Muscle layer of duodenum (tissue), 2 donors: Measurements from ENCODE around the gene GJB6.

Source experiments
- H3K27ac ChIP-seq: one replicate; pipeline ENCODE4 v1.7.0; 2013; ENCODE audit warnings: mild to moderate bottlenecking, low read length
- H3K27me3 ChIP-seq: one replicate; pipeline ENCODE4 v1.7.0; 2013; ENCODE audit warnings: low read depth, mild to moderate bottlenecking, control low read depth, low read length
- H3K36me3 ChIP-seq, 2 donors: one replicate each; pipeline ENCODE4 v1.7.0; 2013; ENCODE audit warnings: low read length in 2 of 2, control low read depth in 1 of 2, mild to moderate bottlenecking in 1 of 2; ENCODE audit not compliant: insufficient read depth in 2 of 2, control insufficient read depth in 1 of 2
- H3K4me1 ChIP-seq, 2 donors: one replicate each; pipeline ENCODE4 v1.7.0; 2013; ENCODE audit warnings: low read length in 2 of 2, mild to moderate bottlenecking in 2 of 2, control low read depth in 1 of 2, moderate library complexity in 1 of 2; ENCODE audit not compliant: insufficient read depth in 2 of 2, control insufficient read depth in 1 of 2
- H3K4me3 ChIP-seq, 2 donors: one replicate each; pipeline ENCODE4 v1.7.0; 2013; ENCODE audit warnings: low read length in 2 of 2, low read depth in 1 of 2, mild to moderate bottlenecking in 1 of 2
- H3K9me3 ChIP-seq, 2 donors: one replicate each; pipeline ENCODE4 v1.7.0; 2013; ENCODE audit warnings: low read length in 2 of 2, control low read depth in 1 of 2, mild to moderate bottlenecking in 1 of 2; ENCODE audit not compliant: control insufficient read depth in 1 of 2
- donor health status: healthy.

The GJB6 gene

DNA sequence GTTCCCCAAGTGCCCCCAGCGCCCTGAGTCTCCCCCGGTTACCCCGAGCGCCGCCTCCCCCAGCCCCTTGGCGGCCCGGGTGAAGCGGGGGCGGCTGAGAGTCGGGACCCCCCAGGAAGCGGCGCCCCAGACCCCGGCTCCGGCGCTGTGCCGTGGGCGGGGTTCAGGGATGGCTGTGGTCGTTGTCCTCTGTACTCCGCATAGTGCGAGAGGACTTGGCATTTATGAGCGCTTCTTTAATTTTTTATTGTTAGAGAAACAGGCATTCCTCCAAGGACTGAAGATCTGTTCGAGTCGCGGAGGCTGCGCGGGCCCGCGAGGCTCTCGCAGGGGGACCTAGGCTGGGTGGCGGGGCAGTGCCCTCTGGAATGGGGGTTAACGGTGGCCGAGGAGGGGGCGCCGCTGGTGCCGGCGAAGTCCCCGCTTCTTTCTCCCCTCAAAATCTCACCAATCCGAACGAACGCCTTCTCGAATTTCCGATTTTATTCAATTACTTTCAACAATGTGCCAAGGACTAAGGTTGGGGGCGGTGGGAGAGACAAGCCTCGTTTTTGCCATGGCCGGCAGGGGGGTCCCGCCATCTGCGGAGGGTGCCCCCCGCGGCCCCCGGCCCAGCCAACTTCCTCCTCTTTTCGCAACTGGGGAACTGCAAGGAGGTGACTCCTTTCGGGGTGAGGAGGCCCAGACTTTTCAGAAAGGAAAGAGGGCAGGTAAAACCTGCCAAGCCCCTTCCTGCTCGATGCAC lies 38.8 kb downstream of the GJB6 start:
- Histone ChIP-seq H3K36me3 (no peaks in the 10 kb centered on the region), H3K27me3 (peaks cover 36% of the 10 kb centered on the region), H3K4me3 (peak overlapping the region; percentile 14 to 69), H3K9me3 (no peaks in the 10 kb centered on the region), H3K4me1 (peaks cover 3 to 27% of the 10 kb centered on the region in 2 donors), H3K27ac (no peak overlapping the region)

DNA sequence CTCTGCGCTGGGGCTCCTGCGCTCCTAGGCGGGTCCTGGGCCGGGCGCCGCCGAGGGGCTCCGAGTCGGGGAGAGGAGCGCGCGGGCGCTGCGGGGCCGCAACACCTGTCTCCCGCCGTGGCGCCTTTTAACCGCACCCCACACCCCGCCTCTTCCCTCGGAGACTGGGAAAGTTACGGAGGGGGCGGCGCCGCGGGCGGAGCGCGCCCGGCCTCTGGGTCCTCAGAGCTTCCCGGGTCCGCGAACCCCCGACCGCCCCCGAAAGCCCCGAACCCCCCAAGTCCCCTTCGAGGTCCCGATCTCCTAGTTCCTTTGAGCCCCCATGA lies 39.3 kb downstream of the GJB6 start, which contains the start of gene GJB2:
Gene GJB2 (minus strand): TSS at position 103 of the 326 bp plus-strand sequence. CDS start 3,357 bp downstream, outside the sequence.
- H3K27ac ChIP-seq: no peak within 1 kb of the TSS
- H3K4me3 ChIP-seq: peak within 1 kb of the TSS; percentile 57 to 69
- H3K4me1 ChIP-seq: peaks cover 3 to 27% of the 10 kb centered on the region in 2 donors
- H3K9me3 ChIP-seq: no peaks in the 10 kb centered on the region
- no peaks in the 10 kb centered on the region for H3K36me3 ChIP-seq
- H3K27me3 ChIP-seq: peaks cover 36% of the 10 kb centered on the region

DNA sequence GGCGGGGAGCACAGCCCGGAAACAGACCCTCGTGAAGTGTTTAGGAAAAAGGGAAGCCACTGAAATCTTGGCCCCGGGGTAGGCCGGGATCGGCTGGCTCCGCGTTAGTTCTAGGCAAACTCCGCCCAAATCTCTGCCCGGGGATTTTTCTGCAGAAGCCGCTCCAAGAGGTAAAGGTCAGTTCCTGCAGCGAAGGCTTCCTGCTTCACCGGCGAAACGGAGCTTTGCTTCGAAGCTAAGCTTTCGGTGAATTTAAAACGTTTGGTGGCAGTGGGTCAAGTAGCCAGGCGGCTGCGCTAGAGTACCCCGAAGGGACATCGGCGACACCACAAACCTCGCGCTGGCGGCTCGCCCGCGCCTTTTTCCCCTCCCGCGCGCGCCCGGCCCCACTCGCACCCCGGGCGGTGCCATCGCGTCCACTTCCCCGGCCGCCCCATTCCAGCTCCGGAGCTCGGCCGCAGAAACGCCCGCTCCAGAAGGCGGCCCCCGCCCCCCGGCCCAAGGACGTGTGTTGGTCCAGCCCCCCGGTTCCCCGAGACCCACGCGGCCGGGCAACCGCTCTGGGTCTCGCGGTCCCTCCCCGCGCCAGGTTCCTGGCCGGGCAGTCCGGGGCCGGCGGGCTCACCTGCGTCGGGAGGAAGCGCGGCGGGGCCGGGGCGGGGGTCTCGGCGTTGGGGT lies 39.8 kb downstream of the GJB6 start:
- peaks cover 36% of the 10 kb centered on the region for H3K27me3 ChIP-seq
- H3K27ac ChIP-seq: no peak overlapping the region
- peaks cover 0 to 27% of the 10 kb centered on the region in 2 donors for H3K4me1 ChIP-seq
- H3K36me3 ChIP-seq: no peaks in the 10 kb centered on the region
- H3K9me3 ChIP-seq: no peaks in the 10 kb centered on the region
- peak overlapping the region; percentile 57 to 69 for H3K4me3 ChIP-seq

DNA sequence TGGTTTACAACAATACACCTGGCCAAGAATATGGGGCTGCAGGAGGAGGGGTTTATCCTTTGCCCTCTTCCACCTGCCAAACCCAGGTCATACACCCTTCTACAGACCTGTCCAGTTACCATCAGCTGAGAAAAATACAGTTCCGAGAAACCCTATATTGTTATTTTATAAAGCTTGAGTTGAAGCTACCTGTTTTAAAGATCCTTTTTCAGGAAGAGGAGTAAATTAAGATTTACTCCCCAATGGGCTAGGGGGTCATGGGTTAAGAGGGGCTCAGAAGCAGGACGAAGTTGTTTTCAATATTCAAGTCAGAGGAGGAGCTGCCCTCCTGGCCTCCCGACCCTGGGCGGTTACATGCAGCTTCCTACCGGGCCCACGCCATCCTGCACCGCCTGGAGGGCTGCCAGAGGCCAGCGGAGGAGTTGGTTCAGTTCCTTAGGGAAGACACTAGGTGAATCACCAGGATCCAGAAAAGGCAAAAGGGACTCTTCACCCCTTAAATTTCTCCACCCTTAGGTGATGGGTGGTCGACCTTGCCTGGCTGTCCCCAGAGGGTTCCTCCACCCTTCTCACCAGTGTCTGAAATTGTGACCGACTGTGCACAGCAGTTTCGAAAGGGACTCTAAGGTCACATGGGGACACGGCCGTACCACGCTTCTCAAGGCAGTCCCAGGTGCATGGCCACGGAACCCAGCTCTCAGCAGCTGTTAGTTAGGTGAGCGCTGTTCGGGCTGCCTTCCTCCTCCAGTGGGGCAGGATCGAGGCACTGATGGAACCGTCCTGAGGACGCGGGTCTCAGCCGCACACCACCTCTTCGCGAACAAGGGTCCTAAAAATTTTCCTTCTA lies 40.6 kb downstream of the GJB6 start:
- no peaks in the 10 kb centered on the region for H3K9me3 ChIP-seq
- no peaks in the 10 kb centered on the region for H3K36me3 ChIP-seq
- H3K27me3 ChIP-seq: peaks cover 34% of the 10 kb centered on the region
- no peak overlapping the region for H3K27ac ChIP-seq
- peak overlapping the region; percentile 57 to 69 for H3K4me3 ChIP-seq
- peaks cover 0 to 27% of the 10 kb centered on the region in 2 donors for H3K4me1 ChIP-seq

DNA sequence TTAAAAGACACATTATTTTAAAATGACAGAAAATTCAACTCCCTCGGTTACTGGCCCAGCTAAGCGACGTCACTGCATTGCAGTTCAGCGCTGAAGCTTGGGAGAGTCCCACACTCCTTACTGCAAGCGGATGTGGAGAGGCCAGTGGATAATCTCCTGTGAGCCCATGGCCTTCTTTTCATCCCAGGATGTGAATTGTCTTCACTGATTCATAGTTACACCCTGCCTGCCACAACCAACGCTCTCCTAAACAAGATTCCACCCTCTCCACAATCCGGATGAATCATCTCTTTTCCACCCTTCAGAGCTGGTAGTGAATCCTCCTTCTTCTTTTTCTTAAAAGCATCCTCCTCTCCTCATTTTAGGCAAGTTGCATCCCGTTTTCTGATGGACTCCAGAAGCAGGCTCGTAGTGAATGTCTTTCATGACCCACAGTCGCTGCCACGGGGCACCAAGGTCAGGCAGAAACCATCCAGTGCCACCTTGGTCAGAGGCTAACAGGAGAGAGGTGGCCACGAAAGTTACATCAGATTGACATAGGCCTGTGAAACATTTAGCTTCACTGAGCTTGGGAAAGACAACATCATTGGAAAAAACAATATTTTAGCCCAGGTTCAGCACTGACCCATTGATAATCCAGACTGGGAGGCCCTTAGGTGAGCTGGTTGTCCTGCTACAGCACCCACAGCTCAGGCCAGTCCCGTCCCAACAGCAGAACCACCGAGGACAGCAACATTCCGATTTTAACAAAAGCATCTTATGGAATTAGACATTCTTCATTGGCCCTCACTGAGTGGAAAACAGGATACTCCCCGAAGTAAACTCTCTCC lies 41.4 kb downstream of the GJB6 start:
- Histone ChIP-seq H3K4me1 (peaks cover 0 to 27% of the 10 kb centered on the region in 2 donors), H3K9me3 (no peaks in the 10 kb centered on the region), H3K27me3 (peaks cover 31% of the 10 kb centered on the region), H3K4me3 (no peak overlapping the region), H3K36me3 (no peaks in the 10 kb centered on the region), H3K27ac (no peak overlapping the region)

DNA sequence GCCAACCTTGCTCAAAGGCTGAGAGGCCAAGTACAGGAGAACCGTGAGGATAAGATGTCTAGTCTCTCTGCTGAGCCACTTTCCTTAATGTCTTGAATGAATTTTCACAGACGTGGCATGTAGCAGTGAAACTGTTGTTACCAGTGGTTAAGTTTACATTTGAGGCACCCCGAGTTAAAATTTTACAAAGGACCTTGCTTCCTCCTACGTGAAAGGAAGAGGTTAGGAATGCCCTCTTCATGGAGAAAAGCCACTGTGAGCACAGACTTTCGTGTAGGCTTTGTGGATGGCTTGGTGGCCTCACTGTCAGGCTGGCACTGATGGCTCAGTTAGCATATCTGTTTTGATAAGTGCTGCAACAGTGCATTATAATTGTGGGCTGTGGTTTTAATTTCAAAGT lies 42.0 kb downstream of the GJB6 start:
- peaks cover 27% of the 10 kb centered on the region for H3K27me3 ChIP-seq
- H3K9me3 ChIP-seq: no peaks in the 10 kb centered on the region
- H3K27ac ChIP-seq: no peak overlapping the region
- peaks cover 0 to 27% of the 10 kb centered on the region in 2 donors for H3K4me1 ChIP-seq
- no peak overlapping the region for H3K4me3 ChIP-seq
- H3K36me3 ChIP-seq: no peaks in the 10 kb centered on the region

DNA sequence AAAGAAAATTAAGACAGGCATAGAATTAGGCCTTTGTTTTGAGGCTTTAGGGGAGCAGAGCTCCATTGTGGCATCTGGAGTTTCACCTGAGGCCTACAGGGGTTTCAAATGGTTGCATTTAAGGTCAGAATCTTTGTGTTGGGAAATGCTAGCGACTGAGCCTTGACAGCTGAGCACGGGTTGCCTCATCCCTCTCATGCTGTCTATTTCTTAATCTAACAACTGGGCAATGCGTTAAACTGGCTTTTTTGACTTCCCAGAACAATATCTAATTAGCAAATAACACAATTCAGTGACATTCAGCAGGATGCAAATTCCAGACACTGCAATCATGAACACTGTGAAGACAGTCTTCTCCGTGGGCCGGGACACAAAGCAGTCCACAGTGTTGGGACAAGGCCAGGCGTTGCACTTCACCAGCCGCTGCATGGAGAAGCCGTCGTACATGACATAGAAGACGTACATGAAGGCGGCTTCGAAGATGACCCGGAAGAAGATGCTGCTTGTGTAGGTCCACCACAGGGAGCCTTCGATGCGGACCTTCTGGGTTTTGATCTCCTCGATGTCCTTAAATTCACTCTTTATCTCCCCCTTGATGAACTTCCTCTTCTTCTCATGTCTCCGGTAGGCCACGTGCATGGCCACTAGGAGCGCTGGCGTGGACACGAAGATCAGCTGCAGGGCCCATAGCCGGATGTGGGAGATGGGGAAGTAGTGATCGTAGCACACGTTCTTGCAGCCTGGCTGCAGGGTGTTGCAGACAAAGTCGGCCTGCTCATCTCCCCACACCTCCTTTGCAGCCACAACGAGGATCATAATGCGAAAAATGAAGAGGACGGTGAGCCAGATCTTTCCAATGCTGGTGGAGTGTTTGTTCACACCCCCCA lies 43.2 kb downstream of the GJB6 start:
- no peaks in the 10 kb centered on the region for H3K9me3 ChIP-seq
- no peak overlapping the region for H3K27ac ChIP-seq
- peaks cover 22% of the 10 kb centered on the region for H3K27me3 ChIP-seq
- H3K4me1 ChIP-seq: peaks cover 0 to 21% of the 10 kb centered on the region in 2 donors
- no peak overlapping the region for H3K4me3 ChIP-seq
- H3K36me3 ChIP-seq: no peaks in the 10 kb centered on the region

DNA sequence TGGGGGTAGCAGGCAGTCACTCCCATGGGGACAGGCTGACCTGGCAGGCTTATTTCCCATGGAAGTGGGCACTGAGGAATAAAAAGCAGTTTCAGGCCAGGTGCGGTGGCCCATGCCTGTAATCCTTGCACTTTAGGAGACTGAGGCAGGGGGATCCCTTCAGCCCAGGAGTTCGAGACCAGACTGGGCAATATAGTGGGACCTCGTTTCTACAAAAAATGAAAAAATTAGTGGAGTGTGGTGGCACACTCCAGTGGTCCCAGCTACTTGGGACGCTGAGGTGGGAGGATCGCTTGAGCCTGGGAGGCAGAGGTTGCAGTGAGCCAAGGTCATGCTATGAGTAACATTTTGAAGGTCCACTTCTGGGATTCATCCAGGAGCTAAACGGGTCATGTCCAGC lies 45.3 kb downstream of the GJB6 start:
- Histone ChIP-seq H3K27me3 (peaks cover 9% of the 10 kb centered on the region), H3K27ac (no peak overlapping the region), H3K4me3 (no peak overlapping the region), H3K36me3 (no peaks in the 10 kb centered on the region), H3K9me3 (no peaks in the 10 kb centered on the region), H3K4me1 (no peaks in the 10 kb centered on the region)

DNA sequence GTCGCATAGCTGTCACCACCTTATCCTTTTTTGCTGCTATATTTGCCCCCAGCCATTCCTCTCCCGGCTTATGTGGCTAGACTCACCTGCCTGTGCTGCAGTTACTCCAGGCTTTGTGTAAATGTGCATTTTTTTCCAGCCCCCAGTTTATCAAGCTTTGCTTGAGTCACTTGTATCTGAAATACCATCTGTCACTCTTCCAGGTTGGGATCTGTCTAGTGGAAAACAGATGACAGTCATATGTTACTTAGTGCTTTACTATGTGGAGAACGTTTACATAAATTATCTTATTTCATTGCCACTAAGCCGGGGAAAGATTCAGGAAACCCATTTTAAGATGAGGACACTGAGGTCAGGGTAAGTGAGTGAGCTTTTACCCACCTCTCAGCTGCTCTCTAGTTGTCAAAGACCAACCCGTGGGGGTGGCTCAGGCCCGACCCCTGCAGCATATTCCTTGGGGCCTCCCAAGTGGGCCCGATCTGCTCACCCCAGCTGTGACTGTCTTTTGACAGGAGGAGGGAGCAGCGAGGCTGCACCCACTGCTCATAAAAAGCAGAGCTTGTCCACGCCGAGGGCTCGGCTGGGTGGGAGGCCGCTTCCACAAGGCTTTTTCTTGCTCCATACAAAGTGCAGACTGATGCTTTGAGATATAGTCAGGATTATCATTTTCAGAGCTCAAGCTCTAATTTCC lies 46.6 kb downstream of the GJB6 start:
- no peaks in the 10 kb centered on the region for H3K36me3 ChIP-seq
- no peak overlapping the region for H3K4me3 ChIP-seq
- no peaks in the 10 kb centered on the region for H3K4me1 ChIP-seq
- H3K27ac ChIP-seq: no peak overlapping the region
- peaks cover 3% of the 10 kb centered on the region for H3K27me3 ChIP-seq
- no peaks in the 10 kb centered on the region for H3K9me3 ChIP-seq
